PC-9 (cell line): Measurements from ENCODE around the gene ATXN7. TPM values are rescaled to one million over a fixed set of nuclear protein-coding genes. Genes with fewer than 3 reads are reported as not detected.

Experiments
- BruUV-seq: library from RNA; stranded (reverse); fragments of 400-500 nt; replicated peaks from 2 replicates; lab custom pipeline; 2021; lab: Mats Ljungman, UMichigan
- CTCF ChIA-PET: fragments of 300-600 bp; sonication (Branson Sonifier 250); formaldehyde crosslinking; loops from one replicate; lab custom pipeline; 2022; ENCODE audit warnings: antibody characterized with exemption; lab: Charles Lee
- POLR2A ChIA-PET: fragments of 300-600 bp; sonication (Branson Sonifier 250); formaldehyde crosslinking; loops from one replicate; lab custom pipeline; 2022; ENCODE audit warnings: antibody characterized with exemption; ENCODE audit not compliant: unreplicated experiment; lab: Charles Lee
- DNase-seq, 2 experiments: peaks; one replicate each; pipeline versions ENCODE4 v3.0.0 to v3.0.0-alpha.2; 2015 to 2022; ENCODE audit warnings: mixed read lengths in 1 of 2
- H2AFZ ChIP-seq: fragments of 200-600 bp; sonication (generic); 2 replicates; pipeline ENCODE4 v1.8.1; 2017; ENCODE audit warnings: antibody characterized with exemption
- H3F3A ChIP-seq: fragments of 200-600 bp; sonication (generic); 2 replicates; pipeline ENCODE4 v1.8.1; 2017; ENCODE audit warnings: antibody characterized with exemption, mild to moderate bottlenecking, low read depth; ENCODE audit not compliant: insufficient read depth
- H3K27ac ChIP-seq: fragments of 200-600 bp; sonication (generic); 2 replicates; pipeline ENCODE4 v1.6.1; 2016; ENCODE audit warnings: mixed run types
- H3K27me3 ChIP-seq: fragments of 200-600 bp; sonication (generic); 2 replicates; pipeline ENCODE4 v1.6.1; 2016; ENCODE audit warnings: low read depth, mixed run types; ENCODE audit not compliant: insufficient read depth
- H3K36me3 ChIP-seq: fragments of 200-600 bp; sonication (generic); 2 replicates; pipeline ENCODE4 v1.6.1; 2016; ENCODE audit warnings: low read depth, mixed run types
- H3K4me1 ChIP-seq: fragments of 200-600 bp; sonication (generic); replicated peaks from 2 replicates; pipeline ENCODE4 v1.6.1; 2016; ENCODE audit warnings: mixed run types; ENCODE audit not compliant: insufficient read depth
- H3K4me2 ChIP-seq: fragments of 200-600 bp; sonication (generic); 2 replicates; pipeline ENCODE4 v1.6.1; 2017; ENCODE audit warnings: mixed run types
- H3K4me3 ChIP-seq: fragments of 200-600 bp; sonication (generic); 2 replicates; pipeline ENCODE4 v1.6.1; 2016; ENCODE audit warnings: mixed run types
- H3K79me2 ChIP-seq: fragments of 200-600 bp; sonication (generic); 2 replicates; pipeline ENCODE4 v1.6.1; 2017; ENCODE audit warnings: low read depth, mixed run types
- H3K9me2 ChIP-seq: fragments of 200-600 bp; sonication (generic); 2 replicates; pipeline ENCODE4 v1.8.1; 2017; ENCODE audit warnings: mild to moderate bottlenecking; ENCODE audit not compliant: insufficient read depth
- H3K9me3 ChIP-seq: fragments of 200-600 bp; sonication (generic); 2 replicates; pipeline ENCODE4 v1.8.1; 2016; ENCODE audit warnings: low read depth; ENCODE audit not compliant: insufficient read depth
- H4K20me1 ChIP-seq: fragments of 200-600 bp; sonication (generic); 2 replicates; pipeline ENCODE4 v1.8.1; 2017; ENCODE audit not compliant: insufficient read depth
- EZH2 ChIP-seq: fragments of 200-600 bp; sonication (generic); IDR thresholded peaks from 2 replicates; pipeline ENCODE4 v1.8.0; 2017; ENCODE audit warnings: antibody characterized with exemption, low read depth
- intact Hi-C: fragments of 100-400 bp; cut with micrococcal nuclease; formaldehyde crosslinking; loops from one replicate; pipeline ENCODE4 v1.10.0; 2022; ENCODE audit not compliant: unreplicated experiment
- total RNA-seq: library from RNA; stranded (reverse); gene quantifications from 2 replicates; pipeline ENCODE4 v1.2.3, GENCODE V29; 2021
- TF ChIP-seq, protein P1 (sequence below): fragments of 200-600 bp; sonication (generic); conservative IDR thresholded peaks from 2 replicates; pipeline ENCODE4 v1.6.1; 2017; ENCODE audit warnings: mixed run types, antibody characterized with exemption, mild to moderate bottlenecking, moderate library complexity

Gene ATXN7
- total RNA-seq, 1 experiment from 2014 or later: 27.7 TPM

DNA sequence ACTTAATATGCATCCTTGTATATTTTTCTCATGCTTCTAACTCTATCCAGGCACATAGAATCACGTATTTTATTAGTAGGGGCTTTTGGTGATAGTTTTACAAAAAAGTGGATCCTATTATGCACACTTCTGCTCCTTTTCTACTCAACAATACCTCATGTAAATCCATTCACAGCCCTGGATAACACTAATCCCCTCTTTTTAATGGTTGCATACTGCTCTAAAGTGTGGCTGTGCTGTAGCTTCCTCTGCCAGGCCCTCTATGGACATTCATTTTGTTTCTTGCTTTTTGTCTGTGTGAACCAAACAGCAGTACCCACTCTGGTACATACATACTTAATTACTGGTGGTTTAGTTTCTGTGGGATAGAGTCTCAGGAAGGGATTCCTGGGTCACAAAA, 99.8 kb downstream of the ATXN7 start:
- no peak overlapping the region for H3K4me2 ChIP-seq
- no peaks in the 10 kb centered on the region for H3K9me2 ChIP-seq
- intact Hi-C loops: loop anchor here (5.0 kb wide), 1 partner anchor 51 kb away; the partner anchor contains the start of gene SCAANT1
- CTCF ChIA-PET: no interaction called here
- H3K9me3 ChIP-seq: no peaks in the 10 kb centered on the region
- peaks cover 13% of the 10 kb centered on the region for H3K4me1 ChIP-seq
- H3K79me2 ChIP-seq: peaks cover 13% of the 10 kb centered on the region; the same call in 1 of the 2 replicates
- no peaks in the 10 kb centered on the region for H3K27me3 ChIP-seq
- POLR2A ChIA-PET: no interaction called here
- no peak for TF ChIP-seq EZH2
- TF ChIP-seq, protein P1, sequence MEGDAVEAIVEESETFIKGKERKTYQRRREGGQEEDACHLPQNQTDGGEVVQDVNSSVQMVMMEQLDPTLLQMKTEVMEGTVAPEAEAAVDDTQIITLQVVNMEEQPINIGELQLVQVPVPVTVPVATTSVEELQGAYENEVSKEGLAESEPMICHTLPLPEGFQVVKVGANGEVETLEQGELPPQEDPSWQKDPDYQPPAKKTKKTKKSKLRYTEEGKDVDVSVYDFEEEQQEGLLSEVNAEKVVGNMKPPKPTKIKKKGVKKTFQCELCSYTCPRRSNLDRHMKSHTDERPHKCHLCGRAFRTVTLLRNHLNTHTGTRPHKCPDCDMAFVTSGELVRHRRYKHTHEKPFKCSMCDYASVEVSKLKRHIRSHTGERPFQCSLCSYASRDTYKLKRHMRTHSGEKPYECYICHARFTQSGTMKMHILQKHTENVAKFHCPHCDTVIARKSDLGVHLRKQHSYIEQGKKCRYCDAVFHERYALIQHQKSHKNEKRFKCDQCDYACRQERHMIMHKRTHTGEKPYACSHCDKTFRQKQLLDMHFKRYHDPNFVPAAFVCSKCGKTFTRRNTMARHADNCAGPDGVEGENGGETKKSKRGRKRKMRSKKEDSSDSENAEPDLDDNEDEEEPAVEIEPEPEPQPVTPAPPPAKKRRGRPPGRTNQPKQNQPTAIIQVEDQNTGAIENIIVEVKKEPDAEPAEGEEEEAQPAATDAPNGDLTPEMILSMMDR: no peak
- no peak overlapping the region for H3K4me3 ChIP-seq
- peaks cover 3% of the 10 kb centered on the region; the same call in 1 of the 2 replicates for H4K20me1 ChIP-seq
- DNase-seq: no peak
- no TSS peak for BruUV-seq
- H3K36me3 ChIP-seq: no peaks in the 10 kb centered on the region
- no peak overlapping the region for H2AFZ ChIP-seq
- H3K27ac ChIP-seq: no peak overlapping the region
- H3F3A ChIP-seq: no peaks in the 10 kb centered on the region

DNA sequence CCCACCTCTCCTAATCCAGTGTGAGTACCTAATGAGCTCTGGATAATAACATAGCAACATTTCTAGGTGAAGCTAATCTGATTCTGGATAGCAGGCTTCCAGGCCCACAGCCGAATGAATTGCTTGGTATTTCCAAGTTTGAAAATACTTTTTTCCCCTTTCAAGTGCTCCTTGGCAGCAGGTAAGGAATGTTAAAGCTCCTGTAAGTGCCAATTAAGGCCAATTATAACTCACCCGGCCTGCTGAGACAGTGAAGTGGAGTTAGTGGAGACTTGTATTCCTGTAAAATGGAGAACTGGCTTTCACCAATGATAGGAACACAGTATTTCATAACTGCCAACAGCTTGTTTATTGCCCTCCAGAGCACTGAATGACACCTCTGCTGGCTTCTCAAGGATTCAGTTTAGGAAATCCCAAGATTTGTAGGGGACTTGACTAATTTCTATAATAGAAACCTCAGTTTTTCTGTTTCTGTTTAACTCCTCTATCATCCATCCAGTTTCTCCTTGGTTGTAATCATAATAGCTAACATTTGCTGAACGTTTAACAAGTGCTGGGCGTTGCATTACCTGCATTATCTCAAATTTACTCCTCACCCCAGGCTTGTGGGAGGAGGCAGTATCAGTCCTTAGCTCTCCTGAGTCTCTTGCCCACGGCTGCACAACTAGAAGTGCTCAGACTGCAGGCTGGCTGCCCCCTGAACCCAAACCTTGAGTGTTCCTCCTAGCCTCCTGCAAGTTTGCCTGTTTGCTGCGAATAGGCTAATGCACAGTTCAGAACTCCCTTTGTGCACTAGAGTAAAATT, 101.2 kb downstream of the ATXN7 start:
- no peak overlapping the region for H3K4me2 ChIP-seq
- H3K4me3 ChIP-seq: no peak overlapping the region
- POLR2A ChIA-PET: no interaction called here
- intact Hi-C loops: loop anchor here (5.0 kb wide), 1 partner anchor 53 kb away; the partner anchor contains the start of gene SCAANT1
- H3F3A ChIP-seq: no peaks in the 10 kb centered on the region
- no peak for DNase-seq
- H3K36me3 ChIP-seq: no peaks in the 10 kb centered on the region
- no peaks in the 10 kb centered on the region for H3K27me3 ChIP-seq
- no peaks in the 10 kb centered on the region for H3K9me3 ChIP-seq
- H3K79me2 ChIP-seq: peaks cover 12% of the 10 kb centered on the region; the same call in 1 of the 2 replicates
- H3K4me1 ChIP-seq: peaks cover 11% of the 10 kb centered on the region
- no TSS peak for BruUV-seq
- CTCF ChIA-PET: no interaction called here
- no peak overlapping the region for H3K27ac ChIP-seq
- peaks cover 8% of the 10 kb centered on the region; the same call in 1 of the 2 replicates for H4K20me1 ChIP-seq
- H3K9me2 ChIP-seq: no peaks in the 10 kb centered on the region
- H2AFZ ChIP-seq: no peak overlapping the region
- TF ChIP-seq EZH2: no peak
- TF ChIP-seq, protein P1: no peak

GRCh38 chr3:63966007-63966406, 102.3 kb downstream of the ATXN7 start:
- intact Hi-C loops: no loop called here

More at GRCh38 chr3:63966007-63966406, 102.3 kb downstream of the ATXN7 start:
- H3K9me2 ChIP-seq: no peaks in the 10 kb centered on the region
- H3K36me3 ChIP-seq: no peaks in the 10 kb centered on the region
- H3K4me2 ChIP-seq: no peak overlapping the region
- ChIA-PET CTCF (no interaction called here), POLR2A (no interaction called here)
- no peak overlapping the region for H2AFZ ChIP-seq
- no peak for TF ChIP-seq EZH2
- TF ChIP-seq, protein P1: no peak
- H3K79me2 ChIP-seq: peaks cover 8% of the 10 kb centered on the region; the same call in 1 of the 2 replicates
- DNase-seq: no peak
- H3F3A ChIP-seq: no peaks in the 10 kb centered on the region
- no peak overlapping the region for H3K4me3 ChIP-seq
- no peak overlapping the region for H3K27ac ChIP-seq
- peaks cover under 1% of the 10 kb centered on the region; the same call in 1 of the 2 replicates for H3K4me1 ChIP-seq
- BruUV-seq: no TSS peak
- H3K27me3 ChIP-seq: no peaks in the 10 kb centered on the region
- peaks cover 8% of the 10 kb centered on the region; the same call in 1 of the 2 replicates for H4K20me1 ChIP-seq
- H3K9me3 ChIP-seq: no peaks in the 10 kb centered on the region
